HS-5 (cell line): ENCODE results near the gene EXT2.

ENCODE experiments used
- DNase-seq: peaks from one replicate; pipeline ENCODE4 v3.0.0-alpha.2; 2012; ENCODE audit warnings: low read depth

Gene EXT2

GRCh38 chr11:44203270-44204043 is 108.0 kb downstream of the EXT2 start:
- no peak for DNase-seq

GRCh38 chr11:44205352-44205751 is 109.9 kb downstream of the EXT2 start:
- DNase-seq, result no peak

GRCh38 chr11:44205836-44206235 is 110.4 kb downstream of the EXT2 start:
- no peak for DNase-seq

GRCh38 chr11:44207292-44207691 is 111.8 kb downstream of the EXT2 start:
- no peak for DNase-seq

GRCh38 chr11:44208976-44209603 is 113.6 kb downstream of the EXT2 start:
- no peak for DNase-seq

- DNase-seq, result no peak
These were observed 116.7 kb downstream of the EXT2 start for GRCh38 chr11:44212128-44212527.

GRCh38 chr11:44213148-44213547 is 117.7 kb downstream of the EXT2 start:
- DNase-seq, result no peak

GRCh38 chr11:44217432-44217831 is 122.0 kb downstream of the EXT2 start:
- DNase-seq, result no peak

- DNase-seq, result no peak
These were observed 124.6 kb downstream of the EXT2 start for GRCh38 chr11:44219830-44220796.

- no peak for DNase-seq
These were observed 126.0 kb downstream of the EXT2 start for GRCh38 chr11:44221456-44221855.

GRCh38 chr11:44221992-44222391 is 126.5 kb downstream of the EXT2 start:
- DNase-seq, result no peak

- DNase-seq, result peak; percentile 30
These were observed 127.8 kb downstream of the EXT2 start for GRCh38 chr11:44223238-44223637.

- no peak for DNase-seq
These were observed 129.5 kb downstream of the EXT2 start for GRCh38 chr11:44224867-44225501.

- no peak for DNase-seq
These were observed 131.0 kb downstream of the EXT2 start for GRCh38 chr11:44226490-44226889.

GRCh38 chr11:44226945-44227344 is 131.5 kb downstream of the EXT2 start:
- DNase-seq, result no peak

GRCh38 chr11:44228379-44228778 is 132.9 kb downstream of the EXT2 start:
- DNase-seq, result no peak

- DNase-seq, result no peak
These were observed 133.6 kb downstream of the EXT2 start for GRCh38 chr11:44229098-44229497.

- no peak for DNase-seq
These were observed 134.1 kb downstream of the EXT2 start for GRCh38 chr11:44229624-44230023.

GRCh38 chr11:44235765-44236201 is 140.3 kb downstream of the EXT2 start:
- no peak for DNase-seq

- DNase-seq, result no peak
These were observed 140.8 kb downstream of the EXT2 start for GRCh38 chr11:44236296-44236695.

GRCh38 chr11:44237156-44237555 is 141.7 kb downstream of the EXT2 start:
- DNase-seq, result no peak

GRCh38 chr11:44241851-44242250 is 146.4 kb downstream of the EXT2 start:
- no peak for DNase-seq
